NCI-H146 (cell line): Measurements from ENCODE around the gene KCNMB1.
"Not testable (repeated sequence)": the region's sequence is repeated elsewhere in the genome, so short reads cannot be mapped to it uniquely, and the experiment has no call there.

Source experiments
- DNase-seq: peaks from one replicate; lab custom pipeline; 2025; lab: John Stamatoyannopoulos, UW

KCNMB1 gene

DNA sequence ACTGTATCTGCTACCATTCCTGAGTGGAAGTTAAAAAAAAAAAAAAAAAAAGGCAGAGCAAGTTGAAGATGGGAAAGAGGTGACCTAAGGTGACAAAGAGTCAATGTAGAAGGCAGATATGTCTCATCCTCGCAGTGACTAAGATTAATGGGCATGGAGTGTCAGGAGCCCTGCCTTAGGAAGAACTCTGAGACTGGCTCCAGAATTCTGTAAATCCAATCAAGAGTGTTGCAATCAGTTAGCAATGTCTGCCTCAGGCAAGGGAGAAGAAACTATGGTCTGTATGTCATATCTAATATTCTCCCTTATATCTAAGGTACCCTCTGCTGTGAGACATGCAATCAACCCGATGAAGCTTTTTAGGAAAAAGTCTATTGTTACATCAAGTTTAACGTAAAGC, 24.7 kb upstream of the KCNMB1 start:
- no peak for DNase-seq

DNA sequence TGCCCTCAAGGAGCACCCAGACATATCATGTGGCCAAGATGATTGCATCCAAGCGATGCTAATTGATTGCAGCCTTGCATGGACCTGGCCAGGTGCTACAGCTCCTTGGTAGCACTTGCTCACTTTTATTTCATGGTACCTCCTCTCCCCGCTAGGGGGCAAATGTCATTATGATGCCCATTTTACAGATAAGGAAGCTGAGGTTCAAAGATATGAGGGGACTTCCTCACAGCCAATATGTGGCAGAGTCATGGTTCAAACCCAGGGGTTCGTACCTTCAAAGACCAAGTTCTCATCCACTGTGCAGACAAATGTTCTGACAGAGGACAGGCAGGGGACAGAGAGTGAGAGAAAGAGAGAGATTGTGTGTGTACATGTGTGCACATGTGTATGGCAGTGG, 21.9 kb upstream of the KCNMB1 start:
- DNase-seq, result no peak

- no peak for DNase-seq
Measured at GRCh38 chr5:170410401-170410800, 21.2 kb upstream of the KCNMB1 start.

DNA sequence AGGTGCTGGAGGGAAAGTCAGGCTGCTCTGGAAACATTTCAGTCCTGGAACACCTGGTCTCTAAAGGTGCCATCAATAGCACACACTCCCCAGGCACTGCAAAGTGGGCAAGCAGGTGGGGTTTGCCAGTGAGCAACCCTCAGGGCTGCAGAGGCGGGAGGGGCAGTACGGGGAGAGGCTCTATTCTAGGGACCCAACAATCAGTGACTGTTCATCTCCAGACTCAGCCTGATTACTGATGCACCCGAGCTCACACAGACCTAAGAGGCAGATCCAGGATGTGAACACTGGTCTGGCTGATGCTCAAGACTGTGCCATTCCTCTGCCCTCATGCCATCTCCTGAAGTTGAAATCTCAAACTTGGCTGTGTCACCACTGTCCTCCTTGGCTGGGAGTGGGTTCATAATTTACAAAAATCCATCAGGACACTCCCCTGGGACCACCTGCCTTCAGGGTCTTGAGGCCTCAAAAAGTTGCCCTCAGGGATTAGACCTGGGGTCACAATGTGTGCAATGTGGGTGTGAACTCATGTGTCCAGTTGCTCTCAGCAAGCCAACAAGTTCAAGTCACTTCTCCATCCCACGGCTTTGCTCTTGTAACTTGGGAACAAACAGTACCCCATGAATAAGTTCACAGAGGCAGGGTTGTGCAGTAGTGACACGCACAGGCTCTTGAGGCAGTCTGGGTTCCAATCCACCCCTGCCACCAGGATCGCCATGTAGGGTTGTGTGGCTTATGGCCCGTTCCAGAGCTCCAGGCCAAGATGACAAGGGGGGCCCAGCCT, 19.9 kb upstream of the KCNMB1 start:
- DNase-seq, result no peak

- peak; percentile 26 for DNase-seq
Measured at GRCh38 chr5:170408226-170408625, 19.1 kb upstream of the KCNMB1 start.

DNA sequence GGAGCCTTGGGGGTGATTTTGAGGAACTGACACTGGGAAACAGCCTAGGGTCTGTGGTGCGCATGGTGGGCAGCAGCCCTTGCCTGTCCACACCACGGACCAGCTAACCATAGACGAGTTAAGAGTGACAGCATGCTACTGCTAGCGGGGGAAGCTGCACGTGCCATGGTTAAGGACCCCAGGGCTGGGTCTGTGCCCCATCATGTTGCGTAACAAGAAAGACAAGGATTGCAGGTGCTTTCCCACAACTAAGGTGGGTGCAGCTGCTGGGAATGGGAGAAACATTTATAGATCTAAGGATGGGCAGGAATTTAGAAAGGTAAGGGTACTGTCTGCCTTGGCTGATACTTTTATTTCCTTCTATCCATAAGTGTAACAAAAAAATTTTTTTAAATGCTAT, 17.9 kb upstream of the KCNMB1 start:
- no peak for DNase-seq

GRCh38 chr5:170405817-170406216, 16.6 kb upstream of the KCNMB1 start:
- DNase-seq, result no peak

DNA sequence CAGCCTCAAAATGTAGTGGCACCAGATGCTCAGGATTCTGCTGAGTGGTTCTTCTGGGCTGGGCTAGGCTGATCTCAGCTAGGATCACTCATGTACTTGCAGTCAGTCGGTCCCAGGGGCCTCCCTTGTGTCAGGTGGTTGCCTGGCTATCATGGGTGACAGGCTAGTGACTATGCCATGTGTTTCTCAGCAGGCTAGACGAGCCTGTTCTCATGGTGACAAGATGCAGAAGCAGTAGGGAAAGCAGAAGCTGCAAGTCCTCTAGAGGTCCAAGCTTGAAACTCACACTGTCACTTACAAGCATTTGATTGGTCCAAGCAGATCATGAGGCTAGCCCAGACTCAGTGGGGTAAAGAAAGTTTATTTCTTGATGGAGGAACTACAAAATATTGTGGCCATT, 15.2 kb upstream of the KCNMB1 start:
- DNase-seq, result no peak

DNA sequence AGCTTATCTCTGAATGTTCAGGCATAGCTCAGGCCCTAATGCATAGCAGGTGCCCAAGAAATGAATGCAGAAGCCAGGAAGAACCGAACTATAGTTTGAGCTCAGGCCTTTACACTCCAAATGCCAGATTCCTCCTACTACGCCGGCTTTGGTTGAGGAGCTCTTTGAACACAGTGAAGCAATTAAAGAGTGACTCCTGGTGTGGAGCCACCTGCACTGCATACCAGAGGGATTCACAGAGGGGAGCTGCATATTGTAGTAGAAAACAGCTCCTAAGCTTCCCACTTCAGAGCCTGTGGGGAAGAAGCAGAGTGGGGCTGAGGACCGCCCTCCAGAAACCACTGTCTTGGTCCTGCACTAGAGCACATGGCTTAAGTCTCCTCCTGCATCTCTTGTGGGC, 14.5 kb upstream of the KCNMB1 start:
- no peak for DNase-seq

DNA sequence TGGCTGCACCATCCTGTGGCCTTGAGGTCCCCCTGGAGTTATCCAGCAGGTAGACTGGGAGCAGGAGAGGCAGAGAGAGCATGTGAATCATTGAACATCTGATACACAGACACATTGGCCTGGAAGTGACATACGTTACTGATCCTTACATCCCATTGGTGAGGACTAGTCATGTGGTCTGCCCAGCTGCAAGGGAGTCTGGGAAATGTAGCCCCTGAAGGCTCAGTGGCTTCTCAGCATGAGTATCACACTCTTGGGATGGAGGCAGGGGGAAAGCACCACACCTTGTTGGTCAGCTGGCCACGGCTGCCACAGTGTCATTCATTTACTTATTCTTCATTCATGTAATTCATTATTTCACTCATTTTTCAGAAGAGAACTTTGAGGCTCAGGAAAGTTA, 13.3 kb upstream of the KCNMB1 start:
- no peak for DNase-seq

DNA sequence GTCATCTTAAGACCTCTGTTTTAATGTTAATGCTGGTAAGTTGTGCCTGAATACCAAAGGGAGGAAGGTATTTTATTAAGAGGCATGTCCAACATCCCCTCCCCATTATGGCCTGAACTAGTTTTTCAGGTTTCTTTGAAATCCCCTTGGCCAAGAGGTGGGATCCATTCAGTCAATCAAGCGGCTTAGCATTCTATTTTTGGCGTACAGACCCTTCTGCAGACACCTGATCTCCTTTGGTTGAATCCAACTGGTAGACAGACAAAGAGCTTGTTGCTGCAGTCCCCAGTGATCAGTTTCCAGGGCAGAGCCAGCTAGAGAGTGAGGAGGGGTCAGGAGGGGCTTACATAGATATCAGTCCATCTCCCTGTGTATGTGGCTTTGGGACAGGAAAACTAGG, 7.9 kb upstream of the KCNMB1 start:
- DNase-seq, result no peak

GRCh38 chr5:170393958-170394357, 4.8 kb upstream of the KCNMB1 start:
- no peak for DNase-seq

- no peak for DNase-seq
Measured at GRCh38 chr5:170393235-170393634, 4.1 kb upstream of the KCNMB1 start.

- DNase-seq, result no peak
Measured at GRCh38 chr5:170390472-170390871, 1.3 kb upstream of the KCNMB1 start.

GRCh38 chr5:170389550-170389892, 354 bp upstream of the KCNMB1 start:
- DNase-seq, result no peak

DNA sequence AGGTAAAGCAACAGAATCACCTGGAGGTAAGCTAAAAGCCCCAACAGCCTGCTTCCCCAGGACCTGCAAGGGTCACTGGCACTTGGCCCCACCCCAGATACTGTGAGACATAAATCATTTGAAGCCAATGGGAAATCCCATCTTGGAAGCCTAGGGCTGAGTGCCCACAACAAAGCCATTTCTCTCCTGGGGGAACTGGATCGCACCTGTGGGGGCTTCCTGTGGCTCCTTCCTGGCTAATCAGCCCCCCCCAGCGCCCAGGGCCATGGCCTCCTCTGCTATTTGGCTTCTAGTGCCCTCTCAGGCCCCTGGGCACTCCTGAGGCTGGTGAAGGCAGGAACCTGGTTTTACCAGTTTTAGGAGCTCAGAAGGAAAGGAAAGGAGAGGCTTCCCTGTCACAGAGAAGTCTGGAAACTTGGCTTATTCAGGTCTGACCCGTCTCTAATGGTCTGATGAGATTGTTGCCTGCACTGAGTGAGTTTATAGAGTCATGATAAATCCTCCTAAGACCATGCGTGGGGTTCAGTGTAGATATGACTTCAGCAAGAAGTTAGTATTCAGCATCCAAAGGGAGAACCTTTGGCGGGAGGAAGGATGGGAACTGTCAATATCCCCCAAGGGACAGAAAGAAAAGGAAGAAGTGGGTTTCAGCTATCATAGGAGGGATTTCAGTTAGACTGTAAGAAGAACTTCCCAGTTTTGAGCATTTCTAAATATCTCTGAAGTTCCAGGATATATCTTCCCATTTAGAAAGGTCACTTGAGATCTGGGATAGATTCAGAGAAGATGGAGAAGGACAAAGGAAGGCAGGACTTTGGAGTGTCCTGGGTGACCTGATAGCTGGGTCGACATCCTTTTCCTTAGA, 1.2 kb downstream of the KCNMB1 start:
- no peak for DNase-seq

- no peak for DNase-seq
Measured at GRCh38 chr5:170386743-170387395, 2.3 kb downstream of the KCNMB1 start.

GRCh38 chr5:170383227-170383626, 5.9 kb downstream of the KCNMB1 start:
- DNase-seq, result no peak

DNA sequence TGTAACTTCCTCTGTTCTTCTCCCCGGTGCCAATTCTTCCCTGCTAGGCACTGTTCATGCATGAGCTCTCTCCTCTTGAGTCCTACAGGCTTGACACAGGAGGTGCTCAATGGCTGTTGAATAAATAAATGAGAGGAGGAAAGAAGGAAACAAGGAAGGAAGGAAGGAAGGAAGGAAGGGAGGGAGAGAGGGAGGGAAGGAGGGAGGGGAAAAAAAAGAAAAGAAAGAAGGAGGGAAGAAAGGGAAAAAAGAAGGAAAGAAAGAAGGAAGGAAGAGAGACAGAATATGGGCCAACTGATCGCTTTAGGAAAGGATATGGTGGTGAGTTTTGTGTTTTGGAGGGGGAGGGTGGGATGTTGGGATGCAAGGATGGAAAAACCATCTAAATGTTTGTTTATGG, 6.4 kb downstream of the KCNMB1 start:
- no peak for DNase-seq

DNA sequence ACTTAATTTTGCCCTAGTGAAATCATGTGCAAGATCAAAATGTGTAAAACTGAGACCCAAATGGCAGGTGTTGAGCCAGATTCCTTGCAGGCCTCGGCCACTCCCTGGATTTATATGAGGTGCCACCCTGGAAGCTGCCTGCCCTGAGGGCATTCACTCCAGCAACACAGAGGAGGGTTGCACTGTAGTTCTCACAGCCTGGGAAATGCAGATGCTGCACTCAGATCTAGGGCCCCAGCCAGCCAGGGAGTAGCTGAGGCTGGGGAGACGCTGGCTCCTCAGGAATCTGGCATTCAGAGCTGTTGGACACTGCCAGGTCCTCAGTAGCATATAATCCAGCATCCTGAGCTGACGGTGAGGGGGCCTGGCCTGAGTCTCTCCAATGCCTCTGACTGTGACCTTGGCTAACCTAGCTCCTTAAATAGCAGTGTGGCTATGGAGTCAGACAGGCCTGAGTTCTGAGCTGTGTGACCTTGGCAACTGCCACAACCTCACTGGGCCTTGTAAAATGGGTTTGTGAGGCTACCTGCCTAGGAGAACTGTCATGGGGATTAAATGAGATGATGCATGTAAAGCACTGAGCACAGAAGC, 8.7 kb downstream of the KCNMB1 start:
- peak; percentile 19 for DNase-seq

DNA sequence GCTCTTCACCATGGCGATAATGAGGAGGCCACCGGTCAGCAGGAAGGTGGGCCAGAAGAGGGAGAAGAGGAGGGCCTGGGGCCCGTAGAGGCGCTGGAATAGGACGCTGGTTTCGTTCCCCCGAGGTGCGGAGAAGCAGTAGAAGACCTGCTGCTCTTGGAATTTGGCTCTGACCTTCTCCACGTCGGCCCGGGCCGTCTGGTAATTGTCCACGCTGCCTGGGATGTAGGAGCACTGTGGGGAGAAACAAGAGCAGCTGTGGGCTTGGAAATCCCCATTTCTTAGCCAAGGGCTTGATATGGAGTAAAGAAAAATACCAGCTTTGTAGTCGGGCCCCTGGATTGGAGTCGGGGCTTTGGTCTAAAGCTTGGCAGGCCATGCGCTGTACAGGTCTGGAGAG, 10.4 kb downstream of the KCNMB1 start:
- no peak for DNase-seq

DNA sequence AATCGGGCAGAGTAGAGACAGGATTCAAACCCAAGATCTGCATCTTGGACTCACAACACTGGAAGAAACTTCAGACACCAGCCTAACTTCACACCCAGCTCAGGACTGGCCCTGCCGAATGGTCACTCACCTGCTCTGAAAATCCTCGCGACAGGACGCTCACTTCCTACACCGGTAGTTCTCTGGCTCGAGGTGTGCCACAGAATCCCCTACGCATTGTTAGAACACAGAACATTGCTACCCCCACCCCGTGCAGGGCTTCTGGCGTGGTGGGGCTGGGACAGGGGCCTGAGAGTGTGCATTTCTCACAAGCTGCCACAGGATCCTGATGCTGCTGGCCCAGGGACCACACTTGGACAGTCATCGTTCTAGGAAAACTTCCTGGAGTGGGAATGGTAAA, 12.1 kb downstream of the KCNMB1 start:
- no peak for DNase-seq

DNA sequence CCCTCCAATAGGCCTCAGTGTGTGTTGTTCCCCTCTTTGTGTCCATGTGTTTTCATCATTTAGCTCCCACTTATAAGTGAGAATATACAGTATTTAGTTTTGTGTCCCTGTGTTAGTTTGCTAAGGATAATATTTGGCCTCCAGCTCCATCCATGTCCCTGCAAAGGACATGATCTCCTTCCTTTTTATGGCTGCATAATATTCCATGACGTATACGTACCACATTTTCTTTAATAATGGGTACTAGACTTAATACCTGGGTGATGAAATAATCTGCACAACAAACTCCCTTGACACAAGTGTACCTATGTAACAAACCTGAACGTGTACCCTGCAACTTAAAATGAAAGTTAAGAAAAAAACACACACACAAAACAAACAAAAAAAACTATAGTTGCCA, 12.6 kb downstream of the KCNMB1 start:
- not testable (repeated sequence) for DNase-seq
